Neural cell (in vitro differentiated cells): ENCODE measurements around the gene KRTAP19-5. TPM values are rescaled to one million over a fixed set of nuclear protein-coding genes. Genes with fewer than 3 reads are reported as not detected.

ENCODE experiments used
- H2AFZ ChIP-seq: fragments of 200-600, 300-800 bp; sonication (generic), shearing (Covaris generic); 2 replicates; pipeline ENCODE4 v1.6.0; 2014; ENCODE audit warnings: low read depth, mild to moderate bottlenecking, antibody characterized with exemption, low read length, moderate library complexity
- H3F3A ChIP-seq: fragments of 200-600 bp; shearing (Covaris generic); 2 replicates; pipeline ENCODE4 v1.6.1; 2016; ENCODE audit warnings: mild to moderate bottlenecking, moderate library complexity, mixed read lengths, antibody characterized with exemption, low read length; ENCODE audit not compliant: insufficient read depth, poor library complexity, severe bottlenecking
- H3K27ac ChIP-seq: fragments of 200-600, 300-800 bp; sonication (generic), shearing (Covaris generic); 2 replicates; pipeline ENCODE4 v1.5.1; 2014; ENCODE audit warnings: mild to moderate bottlenecking, low read length, moderate library complexity
- H3K27me3 ChIP-seq: fragments of 300-800, 200-600 bp; sonication (generic), shearing (Covaris generic); 2 replicates; pipeline ENCODE4 v1.6.0; 2014; ENCODE audit warnings: mild to moderate bottlenecking, low read depth, low read length, moderate library complexity; ENCODE audit not compliant: insufficient read depth
- H3K36me3 ChIP-seq: fragments of 300-800, 200-600 bp; sonication (generic), shearing (Covaris generic); 2 replicates; pipeline ENCODE4 v1.5.1; 2014; ENCODE audit warnings: mild to moderate bottlenecking, antibody characterized with exemption, low read length, moderate library complexity; ENCODE audit not compliant: insufficient read depth
- H3K4me2 ChIP-seq: fragments of 300-800, 200-600 bp; sonication (generic), shearing (Covaris generic); 2 replicates; pipeline ENCODE4 v1.6.0; 2014; ENCODE audit warnings: mild to moderate bottlenecking, low read length
- H3K4me3 ChIP-seq: fragments of 300-800, 200-600 bp; sonication (generic), shearing (Covaris generic); 2 replicates; pipeline ENCODE4 v1.5.1; 2014; ENCODE audit warnings: mild to moderate bottlenecking, low read length, moderate library complexity
- H3K79me2 ChIP-seq: fragments of 200-600 bp; shearing (Covaris generic); replicated peaks from 2 replicates; pipeline ENCODE4 v1.6.0; 2014; ENCODE audit warnings: mild to moderate bottlenecking, low read length, moderate library complexity; ENCODE audit not compliant: insufficient read depth
- H3K9ac ChIP-seq: fragments of 300-800, 200-600 bp; sonication (generic), shearing (Covaris generic); 2 replicates; pipeline ENCODE4 v1.6.1; 2016; ENCODE audit warnings: mild to moderate bottlenecking, low read length, mixed read lengths
- H3K9me2 ChIP-seq: fragments of 200-600 bp; shearing (Covaris generic); 2 replicates; pipeline ENCODE4 v1.6.1; 2016; ENCODE audit warnings: mild to moderate bottlenecking, low read length, mixed read lengths; ENCODE audit not compliant: insufficient read depth
- H3K9me3 ChIP-seq: fragments of 200-600, 300-800 bp; sonication (generic), shearing (Covaris generic); 2 replicates; pipeline ENCODE4 v1.6.1; 2016; ENCODE audit warnings: mild to moderate bottlenecking, mixed run types, low read length, moderate library complexity, mixed read lengths
- H4K20me1 ChIP-seq: fragments of 200-600 bp; shearing (Covaris generic); 2 replicates; pipeline ENCODE4 v1.6.1; 2016; ENCODE audit warnings: mild to moderate bottlenecking, mixed run types; ENCODE audit not compliant: insufficient read depth
- EP300 ChIP-seq: fragments of 450-650 bp; conservative IDR thresholded peaks from 2 replicates; pipeline ENCODE4 v1.6.1; 2014; ENCODE audit warnings: antibody characterized with exemption, mild to moderate bottlenecking, moderate library complexity; ENCODE audit not compliant: poor library complexity, severe bottlenecking
- EZH2 ChIP-seq: fragments of 200-600, 300-800 bp; shearing (Covaris generic), sonication (generic); IDR thresholded peaks from 2 replicates; pipeline ENCODE4 v1.6.1; 2014; ENCODE audit warnings: antibody characterized with exemption, low read length, borderline replicate concordance, mild to moderate bottlenecking; ENCODE audit not compliant: insufficient read depth, poor library complexity, severe bottlenecking
- MXI1 ChIP-seq: fragments of 450-650 bp; conservative IDR thresholded peaks from 2 replicates; pipeline ENCODE4 v1.6.1; 2014; ENCODE audit warnings: antibody characterized with exemption, mild to moderate bottlenecking; ENCODE audit not compliant: poor library complexity, severe bottlenecking
- POLR2AphosphoS5 ChIP-seq: IDR thresholded peaks from 2 replicates; pipeline ENCODE4 v1.6.1; 2012
- RAD21 ChIP-seq: fragments of 450-650 bp; conservative IDR thresholded peaks from 2 replicates; pipeline ENCODE4 v1.6.1; 2014; ENCODE audit warnings: antibody characterized with exemption, mild to moderate bottlenecking, moderate library complexity
- SMC3 ChIP-seq: fragments of 450-650 bp; conservative IDR thresholded peaks from 2 replicates; pipeline ENCODE4 v1.6.1; 2014; ENCODE audit warnings: antibody characterized with exemption, mild to moderate bottlenecking, moderate library complexity; ENCODE audit not compliant: poor library complexity
- TAF1 ChIP-seq: IDR thresholded peaks from 2 replicates; pipeline ENCODE4 v1.6.1; 2012; ENCODE audit warnings: low read depth
- polyA minus RNA-seq: library from RNA; depleted of rRNA, polyadenylated mRNA; stranded (reverse); fragments of >200 nt; gene quantifications from 2 replicates; pipeline ENCODE4 v1.2.3, GENCODE V29; 2014
- polyA plus RNA-seq: library from polyadenylated mRNA; depleted of rRNA; stranded (reverse); fragments of >200 nt; gene quantifications from 2 replicates; pipeline ENCODE4 v1.2.3, GENCODE V29; 2014
- TF ChIP-seq, protein P1 (sequence below): IDR thresholded peaks from 2 replicates; pipeline ENCODE4 v1.6.1; 2012; ENCODE audit warnings: borderline replicate concordance
- TF ChIP-seq, protein P2 (sequence below): fragments of 450-650 bp; IDR thresholded peaks from 2 replicates; pipeline ENCODE4 v1.5.1; 2014; ENCODE audit warnings: antibody characterized with exemption, mild to moderate bottlenecking, moderate library complexity; ENCODE audit not compliant: poor library complexity, severe bottlenecking

KRTAP19-5 gene
- not detected in 2 replicates for polyA plus RNA-seq
- not detected in 2 replicates for polyA minus RNA-seq

DNA sequence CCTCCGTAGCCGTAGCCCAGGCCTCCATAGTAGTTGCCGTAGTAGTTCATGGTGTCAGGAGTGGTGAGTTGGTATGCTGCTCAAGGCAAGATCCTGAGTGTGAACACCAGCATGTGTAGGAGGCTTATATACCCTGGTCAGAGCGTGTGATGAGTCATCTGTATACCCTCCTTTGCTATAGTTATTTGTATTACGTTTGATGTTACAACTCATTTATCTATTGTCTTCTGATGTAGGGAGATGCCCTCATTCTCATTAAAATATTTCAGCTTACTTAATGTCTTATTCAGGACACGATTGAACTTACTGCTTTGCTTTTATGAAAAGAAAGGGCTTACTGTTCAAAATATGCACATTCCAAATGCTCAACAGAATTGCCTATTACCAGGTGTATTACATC lies at the start of gene KRTAP19-5:
TSS of gene KRTAP19-5 (minus strand) at position 101 of the 400 bp plus-strand sequence. CDS start at position 50, 51 bp downstream.
- Histone ChIP-seq H3K4me2 (no peak within 1 kb of the TSS), H3K79me2 (no peaks in the 10 kb centered on the region), H3K4me3 (no peak within 1 kb of the TSS), H2AFZ (no peak within 1 kb of the TSS), H3F3A (no peaks in the 10 kb centered on the region), H3K36me3 (no peaks in the 10 kb centered on the region), H3K9me2 (no peaks in the 10 kb centered on the region), H3K27me3 (no peaks in the 10 kb centered on the region), H3K9me3 (no peaks in the 10 kb centered on the region), H4K20me1 (no peaks in the 10 kb centered on the region), H3K9ac (no peak within 1 kb of the TSS), H3K27ac (no peak within 1 kb of the TSS)
- TF ChIP-seq, protein P1, sequence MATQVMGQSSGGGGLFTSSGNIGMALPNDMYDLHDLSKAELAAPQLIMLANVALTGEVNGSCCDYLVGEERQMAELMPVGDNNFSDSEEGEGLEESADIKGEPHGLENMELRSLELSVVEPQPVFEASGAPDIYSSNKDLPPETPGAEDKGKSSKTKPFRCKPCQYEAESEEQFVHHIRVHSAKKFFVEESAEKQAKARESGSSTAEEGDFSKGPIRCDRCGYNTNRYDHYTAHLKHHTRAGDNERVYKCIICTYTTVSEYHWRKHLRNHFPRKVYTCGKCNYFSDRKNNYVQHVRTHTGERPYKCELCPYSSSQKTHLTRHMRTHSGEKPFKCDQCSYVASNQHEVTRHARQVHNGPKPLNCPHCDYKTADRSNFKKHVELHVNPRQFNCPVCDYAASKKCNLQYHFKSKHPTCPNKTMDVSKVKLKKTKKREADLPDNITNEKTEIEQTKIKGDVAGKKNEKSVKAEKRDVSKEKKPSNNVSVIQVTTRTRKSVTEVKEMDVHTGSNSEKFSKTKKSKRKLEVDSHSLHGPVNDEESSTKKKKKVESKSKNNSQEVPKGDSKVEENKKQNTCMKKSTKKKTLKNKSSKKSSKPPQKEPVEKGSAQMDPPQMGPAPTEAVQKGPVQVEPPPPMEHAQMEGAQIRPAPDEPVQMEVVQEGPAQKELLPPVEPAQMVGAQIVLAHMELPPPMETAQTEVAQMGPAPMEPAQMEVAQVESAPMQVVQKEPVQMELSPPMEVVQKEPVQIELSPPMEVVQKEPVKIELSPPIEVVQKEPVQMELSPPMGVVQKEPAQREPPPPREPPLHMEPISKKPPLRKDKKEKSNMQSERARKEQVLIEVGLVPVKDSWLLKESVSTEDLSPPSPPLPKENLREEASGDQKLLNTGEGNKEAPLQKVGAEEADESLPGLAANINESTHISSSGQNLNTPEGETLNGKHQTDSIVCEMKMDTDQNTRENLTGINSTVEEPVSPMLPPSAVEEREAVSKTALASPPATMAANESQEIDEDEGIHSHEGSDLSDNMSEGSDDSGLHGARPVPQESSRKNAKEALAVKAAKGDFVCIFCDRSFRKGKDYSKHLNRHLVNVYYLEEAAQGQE, result no peak
- TF ChIP-seq TAF1, result no peak
- TF ChIP-seq, protein P2, sequence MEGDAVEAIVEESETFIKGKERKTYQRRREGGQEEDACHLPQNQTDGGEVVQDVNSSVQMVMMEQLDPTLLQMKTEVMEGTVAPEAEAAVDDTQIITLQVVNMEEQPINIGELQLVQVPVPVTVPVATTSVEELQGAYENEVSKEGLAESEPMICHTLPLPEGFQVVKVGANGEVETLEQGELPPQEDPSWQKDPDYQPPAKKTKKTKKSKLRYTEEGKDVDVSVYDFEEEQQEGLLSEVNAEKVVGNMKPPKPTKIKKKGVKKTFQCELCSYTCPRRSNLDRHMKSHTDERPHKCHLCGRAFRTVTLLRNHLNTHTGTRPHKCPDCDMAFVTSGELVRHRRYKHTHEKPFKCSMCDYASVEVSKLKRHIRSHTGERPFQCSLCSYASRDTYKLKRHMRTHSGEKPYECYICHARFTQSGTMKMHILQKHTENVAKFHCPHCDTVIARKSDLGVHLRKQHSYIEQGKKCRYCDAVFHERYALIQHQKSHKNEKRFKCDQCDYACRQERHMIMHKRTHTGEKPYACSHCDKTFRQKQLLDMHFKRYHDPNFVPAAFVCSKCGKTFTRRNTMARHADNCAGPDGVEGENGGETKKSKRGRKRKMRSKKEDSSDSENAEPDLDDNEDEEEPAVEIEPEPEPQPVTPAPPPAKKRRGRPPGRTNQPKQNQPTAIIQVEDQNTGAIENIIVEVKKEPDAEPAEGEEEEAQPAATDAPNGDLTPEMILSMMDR, result no peak
- TF ChIP-seq EZH2, result no peak
- TF ChIP-seq EP300, result no peak
- TF ChIP-seq POLR2AphosphoS5, result no peak
- TF ChIP-seq SMC3, result no peak
- no peak for TF ChIP-seq MXI1
- no peak for TF ChIP-seq RAD21

DNA sequence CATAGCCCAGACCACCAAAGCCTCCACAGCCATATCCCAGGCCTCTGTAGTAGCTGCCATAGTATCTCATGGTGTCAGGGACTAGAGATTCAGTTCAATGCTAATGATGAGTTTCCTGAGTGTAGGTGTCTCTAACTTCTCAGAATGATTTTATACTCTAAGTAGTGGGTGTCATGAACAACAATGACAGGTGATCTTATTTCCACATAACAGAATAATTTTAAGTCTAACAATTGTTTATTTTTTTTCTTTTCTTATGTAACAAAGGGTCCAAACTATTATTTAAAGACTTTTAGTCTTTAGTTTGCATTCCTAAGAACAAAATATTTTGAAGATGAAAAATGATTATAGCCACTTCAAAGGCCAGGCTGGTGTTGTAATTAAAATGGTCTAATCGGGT lies 39.8 kb upstream of the KRTAP19-5 start, which contains the start of gene KRTAP19-6:
TSS of gene KRTAP19-6 (minus strand) at position 101 of the 400 bp plus-strand sequence. CDS start at position 70, 31 bp downstream.
- H4K20me1 ChIP-seq, result no peaks in the 10 kb centered on the region
- H3K27me3 ChIP-seq, result no peaks in the 10 kb centered on the region
- no peak within 1 kb of the TSS for H2AFZ ChIP-seq
- H3K9me3 ChIP-seq, result no peaks in the 10 kb centered on the region
- TF ChIP-seq RAD21, result no peak
- TF ChIP-seq SMC3, result no peak
- TF ChIP-seq EZH2, result no peak
- TF ChIP-seq POLR2AphosphoS5, result no peak
- H3K36me3 ChIP-seq, result no peaks in the 10 kb centered on the region
- no peak within 1 kb of the TSS for H3K9ac ChIP-seq
- H3K27ac ChIP-seq, result no peak within 1 kb of the TSS
- no peaks in the 10 kb centered on the region for H3K9me2 ChIP-seq
- H3F3A ChIP-seq, result no peaks in the 10 kb centered on the region
- H3K79me2 ChIP-seq, result no peaks in the 10 kb centered on the region
- H3K4me2 ChIP-seq, result no peak within 1 kb of the TSS
- H3K4me3 ChIP-seq, result no peak within 1 kb of the TSS
